Upper lobe of left lung (tissue), 6 donors: ENCODE results near the gene AKR7A2. TPM values are rescaled to one million over a fixed set of nuclear protein-coding genes. Genes with fewer than 3 reads are reported as not detected.
A peak's percentile ranks its signal among the peaks of the same experiment; 100 is the strongest.

Experiments used
- ATAC-seq, 2 donors: fragments of 200-7000 bp; cut with Tn5 transposase; one replicate each; pipeline ENCODE4 v1.9.1; 2022; ENCODE audit warnings: mild to moderate bottlenecking in 2 of 2, moderate library complexity in 2 of 2; ENCODE audit not compliant: low FRiP score in 2 of 2
- DNase-seq, 2 donors: peaks; one replicate each; pipeline ENCODE4 v3.0.0-alpha.2; 2019 to 2020
- H3K27ac ChIP-seq, 4 donors: fragments of 200-600 bp; sonication (generic); one replicate each; pipeline ENCODE4 v1.5.1; 2016 to 2019
- H3K27me3 ChIP-seq, 4 donors: fragments of 200-600 bp; sonication (generic); one replicate each; pipeline ENCODE4 v1.5.1; 2017 to 2019
- H3K36me3 ChIP-seq, 4 donors: fragments of 200-600 bp; sonication (generic); one replicate each; pipeline ENCODE4 v1.5.1; 2016 to 2019
- H3K4me1 ChIP-seq, 4 donors: fragments of 200-600 bp; sonication (generic); one replicate each; pipeline ENCODE4 v1.5.1; 2018 to 2019
- H3K4me3 ChIP-seq, 4 donors: fragments of 200-600 bp; sonication (generic); one replicate each; pipeline ENCODE4 v1.5.1; 2017 to 2019; ENCODE audit warnings: mild to moderate bottlenecking in 2 of 4, moderate library complexity in 1 of 4
- H3K9me3 ChIP-seq, 4 donors: fragments of 200-600 bp; sonication (generic); one replicate each; pipeline ENCODE4 v1.5.1; 2018 to 2019
- CTCF ChIP-seq, 6 experiments: fragments of 450-650 bp in 4 of 6; fragments of 200-600 bp in 2 of 6; sonication (generic) in 2 of 6; IDR thresholded peaks; one replicate each; pipeline ENCODE4 v1.5.1; 2016 to 2019; ENCODE audit warnings: antibody characterized with exemption in 6 of 6
- EP300 ChIP-seq, 4 donors: sonication (generic); formaldehyde crosslinking; IDR thresholded peaks; one replicate each; pipeline ENCODE4 v1.5.1; 2017; ENCODE audit warnings: antibody characterized with exemption in 4 of 4, control low read depth in 2 of 4
- POLR2A ChIP-seq, 4 donors: fragments of 450-650 bp; IDR thresholded peaks; one replicate each; pipeline ENCODE4 v1.5.1; 2016 to 2017; ENCODE audit warnings: antibody characterized with exemption in 4 of 4, mild to moderate bottlenecking in 2 of 4
- POLR2AphosphoS5 ChIP-seq, 2 donors: sonication (generic); formaldehyde crosslinking; IDR thresholded peaks; one replicate each; pipeline ENCODE4 v1.5.1; 2017; ENCODE audit warnings: antibody characterized with exemption in 2 of 2
- WGBS, 2 donors: methylation state at CpG; one replicate each; pipeline ENCODE4 v1.1.5; 2017 to 2018; 5-methylcytosine and 5-hydroxymethylcytosine counted together
- total RNA-seq, 6 donors: library from RNA; depleted of rRNA in 4 of 6; stranded (reverse); fragments of >200 nt in 4 of 6; gene quantifications; one replicate each; pipeline versions ENCODE4 v1.1.0 to v1.2.1, GENCODE V29; 2016 to 2021
- donor health status: DM: no; HTN: no; CAD: no; lungs with moderate emphysema.
- donor health status: DM: no; HTN: yes; CAD: no; lungs with severe emphysema.

The AKR7A2 gene
- total RNA-seq, 6 donors from 2014 or later, result 25.2 to 66.3 (median 47.6) TPM

DNA sequence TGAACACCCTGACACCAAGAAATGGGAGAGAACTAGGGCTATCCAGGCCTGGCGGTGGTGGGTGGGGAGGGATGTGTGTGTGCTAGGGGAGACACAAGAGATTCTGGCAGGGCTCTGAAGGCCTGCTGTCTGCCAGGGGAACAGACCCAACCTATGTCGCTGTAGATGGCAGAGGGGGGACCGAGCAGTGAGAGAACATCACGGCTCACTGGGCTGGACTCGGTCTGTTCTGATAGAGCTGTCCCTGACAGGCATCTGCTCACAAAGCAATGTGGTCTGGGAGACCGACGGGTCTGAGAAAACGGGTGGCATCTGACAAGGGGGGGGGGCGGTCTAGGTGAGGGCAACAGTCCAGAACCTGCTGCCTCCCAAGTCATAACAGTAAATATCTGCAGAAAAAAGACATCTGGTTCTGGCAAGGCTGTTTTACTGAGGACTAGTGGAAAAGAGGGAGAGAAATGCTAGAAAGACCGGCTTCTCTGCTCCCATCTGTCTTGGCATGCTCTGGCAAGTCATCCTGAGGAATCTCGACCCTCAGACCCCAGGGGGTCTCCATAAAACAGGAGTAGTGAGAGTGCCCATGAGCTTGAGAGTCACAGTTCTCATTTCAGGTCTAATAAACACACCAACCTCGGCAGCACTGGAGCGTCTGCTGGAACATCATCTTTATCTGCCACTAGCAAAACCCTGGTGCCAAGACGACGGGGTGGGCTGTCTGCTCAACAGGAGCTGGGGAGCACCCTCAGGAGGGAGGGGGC lies 36.7 kb upstream of the AKR7A2 start:
- Histone ChIP-seq H3K4me1 (peaks cover 11 to 25% (median 13%) of the 10 kb centered on the region in 4 donors), H3K27ac (peak overlapping the region in 2 of 4 donors; percentile 42 to 43), H3K4me3 (no peak overlapping the region), H3K27me3 (no peaks in the 10 kb centered on the region), H3K36me3 (peaks cover 19 to 83% (median 49%) of the 10 kb centered on the region in 4 donors), H3K9me3 (no peaks in the 10 kb centered on the region)
- no peak for TF ChIP-seq POLR2AphosphoS5 (IDR thresholded peaks at IDR 0.05)
- TF ChIP-seq EP300 (IDR thresholded peaks at IDR 0.05), result no peak
- no peak for TF ChIP-seq CTCF (IDR thresholded peaks at IDR 0.05)
- TF ChIP-seq POLR2A (IDR thresholded peaks at IDR 0.05), result no peak
- DNase-seq (no peak), ATAC-seq (no peak)
- 74 to 85% methylated on average over 13 to 15 of the region's 15 CpGs for WGBS, 2 donors

GRCh38 chr1:19347533-19348172 lies 35.7 kb upstream of the AKR7A2 start:
- peaks cover 25 to 83% (median 49%) of the 10 kb centered on the region in 4 donors for H3K36me3 ChIP-seq
- no peak overlapping the region for H3K4me3 ChIP-seq
- no peak for TF ChIP-seq CTCF (IDR thresholded peaks at IDR 0.05)
- TF ChIP-seq POLR2A (IDR thresholded peaks at IDR 0.05), result no peak
- no peak for TF ChIP-seq EP300 (IDR thresholded peaks at IDR 0.05)
- no peak for TF ChIP-seq POLR2AphosphoS5 (IDR thresholded peaks at IDR 0.05)
- no peaks in the 10 kb centered on the region for H3K27me3 ChIP-seq
- no peaks in the 10 kb centered on the region for H3K9me3 ChIP-seq
- 49 to 69% methylated on average over 13 to 14 of the region's 14 CpGs for WGBS, 2 donors
- peak overlapping the region in 2 of 4 donors; percentile 42 to 56 for H3K27ac ChIP-seq
- H3K4me1 ChIP-seq, result peaks cover 11 to 25% (median 13%) of the 10 kb centered on the region in 4 donors
- ATAC-seq (peak in 1 of 2 donors; percentile 47), DNase-seq (peak in 1 of 2 donors; percentile 58)

GRCh38 chr1:19346026-19346425 lies 34.1 kb upstream of the AKR7A2 start:
- no peaks in the 10 kb centered on the region for H3K27me3 ChIP-seq
- H3K4me1 ChIP-seq, result peaks cover 11 to 31% (median 13%) of the 10 kb centered on the region in 4 donors
- DNase-seq, result no peak
- 56 to 72% methylated on average over 6 of the region's 6 CpGs for WGBS, 2 donors
- no peaks in the 10 kb centered on the region for H3K9me3 ChIP-seq
- no peak overlapping the region for H3K27ac ChIP-seq
- ATAC-seq, result no peak
- H3K36me3 ChIP-seq, result peaks cover 15 to 80% (median 46%) of the 10 kb centered on the region in 4 donors
- H3K4me3 ChIP-seq, result no peak overlapping the region
- no peak for TF ChIP-seq EP300 (IDR thresholded peaks at IDR 0.05)
- no peak for TF ChIP-seq CTCF (IDR thresholded peaks at IDR 0.05)
- TF ChIP-seq POLR2A (IDR thresholded peaks at IDR 0.05), result no peak
- TF ChIP-seq POLR2AphosphoS5 (IDR thresholded peaks at IDR 0.05), result no peak

DNA sequence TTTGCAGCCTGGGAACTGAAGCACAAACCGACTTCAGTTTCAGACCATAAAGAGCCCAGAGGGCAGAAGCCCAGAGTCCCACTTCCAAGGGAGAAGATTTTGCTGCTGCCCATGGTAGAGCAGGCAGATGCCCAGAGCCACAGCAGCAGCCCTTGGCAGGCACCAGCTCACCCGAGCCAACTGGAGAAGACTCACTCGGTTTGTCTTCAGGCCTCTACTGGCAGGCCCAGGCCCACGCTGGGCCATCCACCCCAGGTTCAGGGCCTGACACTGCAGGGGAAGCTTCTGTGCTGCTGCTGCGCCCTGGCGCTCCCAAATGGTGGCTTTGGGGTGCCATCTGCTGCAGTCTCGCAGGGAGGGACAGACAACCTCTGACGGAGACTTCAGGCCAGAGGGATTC lies 33.4 kb upstream of the AKR7A2 start:
- peaks cover 11 to 31% (median 13%) of the 10 kb centered on the region in 4 donors for H3K4me1 ChIP-seq
- TF ChIP-seq POLR2AphosphoS5 (IDR thresholded peaks at IDR 0.05) (no peak), CTCF (IDR thresholded peaks at IDR 0.05) (no peak)
- 80 to 95% methylated on average over 1 to 8 of the region's 8 CpGs for WGBS, 2 donors
- no peaks in the 10 kb centered on the region for H3K27me3 ChIP-seq
- no peak for ATAC-seq
- peaks cover 15 to 80% (median 47%) of the 10 kb centered on the region in 4 donors for H3K36me3 ChIP-seq
- no peak for DNase-seq
- H3K4me3 ChIP-seq, result no peak overlapping the region
- H3K9me3 ChIP-seq, result no peaks in the 10 kb centered on the region
- no peak overlapping the region for H3K27ac ChIP-seq
